IPS-15b (cell line): ENCODE results near the gene FSCN2.

ENCODE experiments used
- H3K27me3 ChIP-seq: one replicate; pipeline ENCODE4 v1.6.1; 2013; ENCODE audit warnings: low read length; ENCODE audit not compliant: control insufficient read depth, insufficient read depth
- H3K36me3 ChIP-seq: one replicate; pipeline ENCODE4 v1.6.1; 2013; ENCODE audit warnings: low read length; ENCODE audit not compliant: control insufficient read depth, insufficient read depth
- H3K4me1 ChIP-seq: one replicate; pipeline ENCODE4 v1.6.1; 2013; ENCODE audit warnings: mild to moderate bottlenecking, low read length; ENCODE audit not compliant: control insufficient read depth, insufficient read depth
- H3K4me3 ChIP-seq: one replicate; pipeline ENCODE4 v1.5.1; 2013; ENCODE audit warnings: low read depth, low read length
- H3K9ac ChIP-seq: one replicate; pipeline ENCODE4 v1.6.1; 2013; ENCODE audit warnings: low read depth, mild to moderate bottlenecking, low read length
- H3K9me3 ChIP-seq: one replicate; pipeline ENCODE4 v1.6.1; 2013; ENCODE audit warnings: mild to moderate bottlenecking, low read length; ENCODE audit not compliant: control insufficient read depth, insufficient read depth

The FSCN2 gene

GRCh38 chr17:81535480-81536298 lies 7.5 kb downstream of the FSCN2 start:
- Histone ChIP-seq H3K27me3 (peaks cover 6% of the 10 kb centered on the region), H3K9me3 (no peaks in the 10 kb centered on the region), H3K9ac (no peak overlapping the region), H3K4me1 (no peaks in the 10 kb centered on the region), H3K36me3 (peaks cover 4% of the 10 kb centered on the region), H3K4me3 (no peak overlapping the region)

GRCh38 chr17:81536299-81537290 lies 8.4 kb downstream of the FSCN2 start:
- peaks cover 4% of the 10 kb centered on the region for H3K36me3 ChIP-seq
- no peak overlapping the region for H3K4me3 ChIP-seq
- peaks cover 6% of the 10 kb centered on the region for H3K27me3 ChIP-seq
- no peaks in the 10 kb centered on the region for H3K4me1 ChIP-seq
- H3K9ac ChIP-seq: no peak overlapping the region
- no peaks in the 10 kb centered on the region for H3K9me3 ChIP-seq

GRCh38 chr17:81537343-81537855 lies 9.2 kb downstream of the FSCN2 start:
- H3K4me1 ChIP-seq: no peaks in the 10 kb centered on the region
- no peaks in the 10 kb centered on the region for H3K9me3 ChIP-seq
- H3K4me3 ChIP-seq: no peak overlapping the region
- H3K9ac ChIP-seq: no peak overlapping the region
- peaks cover 6% of the 10 kb centered on the region for H3K27me3 ChIP-seq
- peaks cover 4% of the 10 kb centered on the region for H3K36me3 ChIP-seq

- no peak overlapping the region for H3K9ac ChIP-seq
- no peak overlapping the region for H3K4me3 ChIP-seq
- H3K4me1 ChIP-seq: no peaks in the 10 kb centered on the region
- H3K36me3 ChIP-seq: peaks cover 7% of the 10 kb centered on the region
- no peaks in the 10 kb centered on the region for H3K9me3 ChIP-seq
- peaks cover 6% of the 10 kb centered on the region for H3K27me3 ChIP-seq
These were observed 9.8 kb downstream of the FSCN2 start for GRCh38 chr17:81537856-81538555.

- H3K4me1 ChIP-seq: no peaks in the 10 kb centered on the region
- peaks cover 6% of the 10 kb centered on the region for H3K27me3 ChIP-seq
- peaks cover 14% of the 10 kb centered on the region for H3K36me3 ChIP-seq
- H3K4me3 ChIP-seq: no peak overlapping the region
- H3K9ac ChIP-seq: no peak overlapping the region
- no peaks in the 10 kb centered on the region for H3K9me3 ChIP-seq
These were observed 10.7 kb downstream of the FSCN2 start for GRCh38 chr17:81538651-81539570.

GRCh38 chr17:81539571-81539900 lies 11.4 kb downstream of the FSCN2 start:
- Histone ChIP-seq H3K4me3 (no peak overlapping the region), H3K4me1 (no peaks in the 10 kb centered on the region), H3K9ac (no peak overlapping the region), H3K36me3 (peaks cover 20% of the 10 kb centered on the region), H3K27me3 (peaks cover 4% of the 10 kb centered on the region), H3K9me3 (no peaks in the 10 kb centered on the region)

DNA sequence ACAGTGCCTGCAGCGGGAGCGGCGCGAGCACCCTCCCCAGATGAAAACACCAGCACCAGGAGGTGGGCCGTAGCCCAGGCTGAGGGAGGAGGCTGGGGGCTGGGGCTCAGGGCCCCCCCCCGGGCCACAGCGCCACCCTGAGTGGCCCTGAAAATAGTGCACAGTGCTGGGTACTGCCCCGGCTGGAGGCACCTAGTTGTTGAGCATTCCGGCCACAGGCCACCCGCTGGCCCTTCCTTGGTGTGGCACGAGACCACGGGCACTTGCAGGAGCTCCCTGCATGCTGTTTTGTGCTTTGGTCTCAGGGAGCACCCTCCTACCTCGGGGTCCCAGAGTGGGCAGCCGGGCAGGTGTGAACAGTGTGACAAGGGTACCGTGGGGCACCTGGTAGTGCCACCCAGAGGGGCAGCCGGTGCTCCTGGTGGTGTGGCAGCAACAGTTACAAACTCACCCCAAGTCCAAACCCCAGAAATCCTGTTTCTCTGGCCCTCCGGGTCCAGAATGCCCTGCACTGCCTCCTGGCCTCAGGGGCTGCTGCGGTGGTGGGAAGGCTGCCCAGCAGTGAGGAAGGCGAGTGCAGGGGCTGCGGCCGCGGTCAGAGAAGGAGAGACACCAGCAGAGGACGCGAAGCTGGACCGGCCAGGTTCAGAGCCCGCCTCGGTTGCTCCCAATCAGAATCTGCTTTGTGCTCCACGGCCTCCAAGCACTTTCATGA lies 11.9 kb downstream of the FSCN2 start:
- H3K4me1 ChIP-seq: no peaks in the 10 kb centered on the region
- peaks cover 25% of the 10 kb centered on the region for H3K36me3 ChIP-seq
- no peaks in the 10 kb centered on the region for H3K9me3 ChIP-seq
- no peak overlapping the region for H3K4me3 ChIP-seq
- peaks cover 2% of the 10 kb centered on the region for H3K27me3 ChIP-seq
- H3K9ac ChIP-seq: no peak overlapping the region

DNA sequence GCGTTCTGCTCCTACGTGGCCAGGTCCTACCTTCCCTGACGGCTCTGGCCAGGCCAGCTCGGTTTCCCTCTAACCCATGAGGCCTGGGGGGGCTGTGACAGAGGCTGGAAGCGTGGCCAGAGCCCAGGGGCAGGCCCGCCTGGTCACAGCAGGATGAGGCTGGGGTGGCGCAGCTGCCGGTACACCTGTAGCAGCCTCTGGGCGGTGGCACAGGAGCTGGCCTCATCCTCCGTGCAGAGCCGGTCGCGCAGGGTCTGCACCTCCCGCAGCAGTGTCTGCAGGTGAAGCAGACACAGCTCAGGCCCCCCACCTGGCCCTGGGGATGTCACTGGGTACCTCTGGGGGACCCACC lies 12.5 kb downstream of the FSCN2 start:
- Histone ChIP-seq H3K36me3 (peaks cover 31% of the 10 kb centered on the region), H3K4me3 (no peak overlapping the region), H3K9me3 (no peaks in the 10 kb centered on the region), H3K9ac (no peak overlapping the region), H3K27me3 (peaks cover 2% of the 10 kb centered on the region), H3K4me1 (no peaks in the 10 kb centered on the region)

GRCh38 chr17:81541123-81541522 lies 12.9 kb downstream of the FSCN2 start:
- H3K4me3 ChIP-seq: no peak overlapping the region
- H3K4me1 ChIP-seq: no peaks in the 10 kb centered on the region
- H3K9me3 ChIP-seq: no peaks in the 10 kb centered on the region
- peaks cover 35% of the 10 kb centered on the region for H3K36me3 ChIP-seq
- no peak overlapping the region for H3K9ac ChIP-seq
- H3K27me3 ChIP-seq: peaks cover 2% of the 10 kb centered on the region

GRCh38 chr17:81542431-81543338 lies 14.5 kb downstream of the FSCN2 start:
- Histone ChIP-seq H3K4me1 (no peaks in the 10 kb centered on the region), H3K9ac (no peak overlapping the region), H3K36me3 (peaks cover 50% of the 10 kb centered on the region)

More at GRCh38 chr17:81542431-81543338, 14.5 kb downstream of the FSCN2 start:
- Histone ChIP-seq H3K27me3 (no peaks in the 10 kb centered on the region), H3K4me3 (no peak overlapping the region), H3K9me3 (no peaks in the 10 kb centered on the region)
